Liver (tissue), 3 donors: ENCODE results near the gene CHRNE.

ENCODE experiments used
- RAD21 ChIP-seq, 2 donors: IDR thresholded peaks; 2 replicates each; pipeline ENCODE4 v1.6.1; 2016; ENCODE audit warnings: antibody characterized with exemption in 2 of 2, mild to moderate bottlenecking in 2 of 2
- SP1 ChIP-seq: IDR thresholded peaks from 2 replicates; pipeline ENCODE4 v1.6.1; 2018; ENCODE audit warnings: antibody characterized with exemption, mild to moderate bottlenecking
- TAF1 ChIP-seq: conservative IDR thresholded peaks from 2 replicates; pipeline ENCODE4 v1.6.1; 2016; ENCODE audit warnings: antibody characterized with exemption, mild to moderate bottlenecking
- TF ChIP-seq, protein P1 (sequence below): IDR thresholded peaks from 2 replicates; pipeline ENCODE4 v1.6.1; 2016; ENCODE audit warnings: antibody characterized with exemption
- TF ChIP-seq, protein P2 (sequence below): fragments of 150-350 bp; IDR thresholded peaks from 2 replicates; pipeline ENCODE4 v1.5.1; 2017; ENCODE audit warnings: improper control_type of control experiment, low read depth, low read length; ENCODE audit not compliant: missing input control
- TF ChIP-seq, protein P3 (sequence below): IDR thresholded peaks from 2 replicates; pipeline ENCODE4 v1.6.1; 2016; ENCODE audit warnings: antibody characterized with exemption
- TF ChIP-seq, protein P4 (sequence below): IDR thresholded peaks from 2 replicates; pipeline ENCODE4 v1.6.1; 2016; ENCODE audit warnings: antibody characterized with exemption
- donor health status: healthy.
- donor health status: healthy.

DNA sequence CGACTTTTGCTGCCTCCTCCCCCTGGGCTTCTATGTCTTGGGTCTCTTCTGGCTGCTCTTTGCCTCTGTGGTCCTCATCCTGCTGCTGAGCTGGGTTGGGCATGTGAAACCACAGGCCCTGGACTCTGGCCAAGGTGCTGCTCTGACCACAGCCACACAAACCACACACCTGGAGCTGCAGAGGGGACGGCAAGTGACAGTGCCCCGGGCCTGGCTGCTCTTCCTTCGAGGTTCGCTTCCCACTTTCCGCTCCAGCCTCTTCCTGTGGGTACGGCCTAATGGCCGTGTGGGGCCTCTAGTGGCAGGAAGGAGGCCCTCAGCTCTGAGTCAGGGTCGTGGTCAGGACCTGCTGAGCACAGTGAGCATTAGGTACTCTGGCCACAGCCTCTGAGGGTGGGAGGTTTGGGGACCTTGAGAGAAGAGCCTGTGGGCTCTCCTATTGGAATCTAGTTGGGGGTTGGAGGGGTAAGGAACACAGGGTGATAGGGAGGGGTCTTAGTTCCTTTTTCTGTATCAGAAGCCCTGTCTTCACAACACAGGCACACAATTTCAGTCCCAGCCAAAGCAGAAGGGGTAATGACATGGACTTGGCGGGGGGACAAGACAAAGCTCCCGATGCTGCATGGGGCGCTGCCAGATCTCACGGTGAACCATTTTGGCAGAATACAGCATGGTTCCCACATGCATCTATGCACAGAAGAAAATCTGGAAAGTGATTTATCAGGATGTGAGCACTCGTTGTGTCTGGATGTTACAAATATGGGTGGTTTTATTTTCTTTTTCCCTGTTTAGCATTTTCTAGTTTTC lies 31.5 kb upstream of the CHRNE start:
- TF ChIP-seq, protein P1, sequence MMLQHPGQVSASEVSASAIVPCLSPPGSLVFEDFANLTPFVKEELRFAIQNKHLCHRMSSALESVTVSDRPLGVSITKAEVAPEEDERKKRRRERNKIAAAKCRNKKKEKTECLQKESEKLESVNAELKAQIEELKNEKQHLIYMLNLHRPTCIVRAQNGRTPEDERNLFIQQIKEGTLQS = no peak
- TF ChIP-seq, protein P2, sequence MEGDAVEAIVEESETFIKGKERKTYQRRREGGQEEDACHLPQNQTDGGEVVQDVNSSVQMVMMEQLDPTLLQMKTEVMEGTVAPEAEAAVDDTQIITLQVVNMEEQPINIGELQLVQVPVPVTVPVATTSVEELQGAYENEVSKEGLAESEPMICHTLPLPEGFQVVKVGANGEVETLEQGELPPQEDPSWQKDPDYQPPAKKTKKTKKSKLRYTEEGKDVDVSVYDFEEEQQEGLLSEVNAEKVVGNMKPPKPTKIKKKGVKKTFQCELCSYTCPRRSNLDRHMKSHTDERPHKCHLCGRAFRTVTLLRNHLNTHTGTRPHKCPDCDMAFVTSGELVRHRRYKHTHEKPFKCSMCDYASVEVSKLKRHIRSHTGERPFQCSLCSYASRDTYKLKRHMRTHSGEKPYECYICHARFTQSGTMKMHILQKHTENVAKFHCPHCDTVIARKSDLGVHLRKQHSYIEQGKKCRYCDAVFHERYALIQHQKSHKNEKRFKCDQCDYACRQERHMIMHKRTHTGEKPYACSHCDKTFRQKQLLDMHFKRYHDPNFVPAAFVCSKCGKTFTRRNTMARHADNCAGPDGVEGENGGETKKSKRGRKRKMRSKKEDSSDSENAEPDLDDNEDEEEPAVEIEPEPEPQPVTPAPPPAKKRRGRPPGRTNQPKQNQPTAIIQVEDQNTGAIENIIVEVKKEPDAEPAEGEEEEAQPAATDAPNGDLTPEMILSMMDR = no peak
- no peak for TF ChIP-seq TAF1
- TF ChIP-seq RAD21 (IDR thresholded peaks at IDR 0.05) = peak; percentile 44 to 67
- no peak for TF ChIP-seq SP1
- TF ChIP-seq, protein P3, sequence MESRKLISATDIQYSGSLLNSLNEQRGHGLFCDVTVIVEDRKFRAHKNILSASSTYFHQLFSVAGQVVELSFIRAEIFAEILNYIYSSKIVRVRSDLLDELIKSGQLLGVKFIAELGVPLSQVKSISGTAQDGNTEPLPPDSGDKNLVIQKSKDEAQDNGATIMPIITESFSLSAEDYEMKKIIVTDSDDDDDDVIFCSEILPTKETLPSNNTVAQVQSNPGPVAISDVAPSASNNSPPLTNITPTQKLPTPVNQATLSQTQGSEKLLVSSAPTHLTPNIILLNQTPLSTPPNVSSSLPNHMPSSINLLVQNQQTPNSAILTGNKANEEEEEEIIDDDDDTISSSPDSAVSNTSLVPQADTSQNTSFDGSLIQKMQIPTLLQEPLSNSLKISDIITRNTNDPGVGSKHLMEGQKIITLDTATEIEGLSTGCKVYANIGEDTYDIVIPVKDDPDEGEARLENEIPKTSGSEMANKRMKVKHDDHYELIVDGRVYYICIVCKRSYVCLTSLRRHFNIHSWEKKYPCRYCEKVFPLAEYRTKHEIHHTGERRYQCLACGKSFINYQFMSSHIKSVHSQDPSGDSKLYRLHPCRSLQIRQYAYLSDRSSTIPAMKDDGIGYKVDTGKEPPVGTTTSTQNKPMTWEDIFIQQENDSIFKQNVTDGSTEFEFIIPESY = no peak
- TF ChIP-seq, protein P4, sequence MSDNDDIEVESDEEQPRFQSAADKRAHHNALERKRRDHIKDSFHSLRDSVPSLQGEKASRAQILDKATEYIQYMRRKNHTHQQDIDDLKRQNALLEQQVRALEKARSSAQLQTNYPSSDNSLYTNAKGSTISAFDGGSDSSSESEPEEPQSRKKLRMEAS = no peak
